HEK293 (cell line): Measurements from ENCODE around the gene BMP6.
A peak's percentile ranks its signal among the peaks of the same experiment; 100 is the strongest.

Experiments used
- CTCF ChIA-PET: fragments of 350-600 bp; formaldehyde crosslinking; extraction: SDS; loops from one replicate; lab custom pipeline; 2021; ENCODE audit warnings: antibody characterized with exemption; lab: Yijun Ruan, JAX
- POLR2A ChIA-PET: fragments of 300-600 bp; formaldehyde crosslinking; extraction: SDS; loops from one replicate; lab custom pipeline; 2020; ENCODE audit warnings: antibody characterized with exemption, inconsistent platforms; lab: Yijun Ruan, JAX
- H3K27ac ChIP-seq: fragments of 200-500 bp; sonication (Bioruptor generic); 2 replicates; pipeline ENCODE4 v1.5.1; 2014; ENCODE audit warnings: low read depth, low read length, control low read depth, inconsistent platforms; ENCODE audit errors: extremely low read depth
- H3K36me3 ChIP-seq, 2 experiments: fragments of 200-500 bp in 1 of 2; sonication (Bioruptor generic) in 1 of 2; 1 replicate in 1 of 2; 2 replicates in 1 of 2; pipeline ENCODE4 v1.5.1; 2014 to 2017; ENCODE audit warnings: inconsistent platforms in 2 of 2, low read length in 2 of 2; ENCODE audit not compliant: control insufficient read depth in 2 of 2, insufficient read depth in 1 of 2
- H3K4me1 ChIP-seq: fragments of 200-500 bp; sonication (Bioruptor generic); 2 replicates; pipeline ENCODE4 v1.5.1; 2014; ENCODE audit warnings: mild to moderate bottlenecking, low read length, inconsistent platforms; ENCODE audit not compliant: control insufficient read depth, insufficient read depth
- H3K4me3 ChIP-seq: 2 replicates; pipeline ENCODE4 v1.5.1; 2011; ENCODE audit warnings: low read depth, mild to moderate bottlenecking, control low read depth, low read length, moderate library complexity
- H3K9me3 ChIP-seq: fragments of 200-500 bp; sonication (Bioruptor generic); 2 replicates; pipeline ENCODE4 v1.5.1; 2014; ENCODE audit warnings: low read depth, low read length, inconsistent platforms; ENCODE audit not compliant: control insufficient read depth, insufficient read depth
- HOXA7 ChIP-seq: sonication (generic); formaldehyde crosslinking; IDR thresholded peaks from 2 replicates; pipeline ENCODE4 v1.8.1; 2022; ENCODE audit warnings: missing genetic modification reagents, borderline replicate concordance
- KLF1 ChIP-seq: fragments of 450-650 bp; formaldehyde crosslinking; IDR thresholded peaks from 2 replicates; pipeline ENCODE4 v1.5.1; 2016; ENCODE audit warnings: missing biosample characterization, missing genetic modification characterization
- PRDM1 ChIP-seq: fragments of 450-650 bp; formaldehyde crosslinking; IDR thresholded peaks from 2 replicates; pipeline ENCODE4; 2016; ENCODE audit warnings: missing biosample characterization, missing genetic modification characterization
- TRIM28 ChIP-seq: IDR thresholded peaks from 2 replicates; pipeline ENCODE4 v1.6.1; 2011; ENCODE audit warnings: low read length, control low read depth, borderline replicate concordance
- ZBTB7A ChIP-seq: fragments of 450-650 bp; formaldehyde crosslinking; IDR thresholded peaks from 2 replicates; pipeline ENCODE4 v1.5.1; 2016; ENCODE audit warnings: low read depth, missing biosample characterization, missing genetic modification characterization
- ZEB2 ChIP-seq: fragments of 450-650 bp; formaldehyde crosslinking; IDR thresholded peaks from 2 replicates; pipeline ENCODE4 v1.5.1; 2016; ENCODE audit warnings: missing biosample characterization, missing genetic modification characterization
- ZNF184 ChIP-seq: fragments of 450-650 bp; IDR thresholded peaks from 2 replicates; pipeline ENCODE4 v1.5.1; 2018; ENCODE audit warnings: missing biosample characterization, mild to moderate bottlenecking, missing genetic modification characterization
- ZNF19 ChIP-seq: fragments of 450-650 bp; formaldehyde crosslinking; IDR thresholded peaks from 2 replicates; pipeline ENCODE4; 2016; ENCODE audit warnings: missing biosample characterization, missing genetic modification characterization, low read depth
- ZNF211 ChIP-seq: fragments of 450-650 bp; formaldehyde crosslinking; IDR thresholded peaks from 2 replicates; pipeline ENCODE4 v1.5.1; 2016; ENCODE audit warnings: low read depth, missing biosample characterization, missing genetic modification characterization
- ZNF23 ChIP-seq: fragments of 450-650 bp; formaldehyde crosslinking; IDR thresholded peaks from 2 replicates; pipeline ENCODE4 v1.5.1; 2016; ENCODE audit warnings: missing biosample characterization, missing genetic modification characterization, borderline replicate concordance
- ZNF335 ChIP-seq: fragments of 450-650 bp; formaldehyde crosslinking; conservative IDR thresholded peaks from 2 replicates; pipeline ENCODE4 v1.5.1; 2016; ENCODE audit warnings: missing biosample characterization, missing genetic modification characterization
- ZNF776 ChIP-seq: fragments of 450-650 bp; formaldehyde crosslinking; IDR thresholded peaks from 2 replicates; pipeline ENCODE4 v1.5.0; 2017; ENCODE audit warnings: missing biosample characterization, missing genetic modification characterization, borderline replicate concordance
- TF ChIP-seq, protein P1 (sequence below): fragments of 450-650 bp; formaldehyde crosslinking; optimal IDR thresholded peaks from 2 replicates; pipeline ENCODE3; 2016; ENCODE audit warnings: missing biosample characterization, mild to moderate bottlenecking, missing genetic modification characterization
- TF ChIP-seq, protein P2 (sequence below): fragments of 450-650 bp; formaldehyde crosslinking; IDR thresholded peaks from 2 replicates; pipeline ENCODE4 v1.5.1; 2017; ENCODE audit warnings: missing biosample characterization, missing genetic modification characterization
- TF ChIP-seq, protein P3 (sequence below): fragments of 450-650 bp; formaldehyde crosslinking; conservative IDR thresholded peaks from 2 replicates; pipeline ENCODE4 v1.5.1; 2016; ENCODE audit warnings: low read depth, missing biosample characterization, missing genetic modification characterization
- TF ChIP-seq, protein P4 (sequence below): fragments of 450-650 bp; formaldehyde crosslinking; IDR thresholded peaks from 2 replicates; pipeline ENCODE4 v1.5.1; 2017; ENCODE audit warnings: missing biosample characterization, mild to moderate bottlenecking, missing genetic modification characterization, moderate library complexity

Gene BMP6

GRCh38 chr6:7819431-7820015, 93.6 kb downstream of the BMP6 start:
- Histone ChIP-seq H3K36me3 (no peaks in the 10 kb centered on the region), H3K27ac (no peak overlapping the region), H3K4me3 (no peak overlapping the region), H3K4me1 (no peaks in the 10 kb centered on the region), H3K9me3 (no peaks in the 10 kb centered on the region)
- CTCF ChIA-PET = interaction anchor here (0.9 to 1.4 kb wide), 2 partner anchors 93 to 96 kb away, joined by 3 to 4 read pairs; partner anchors contain the start of gene BMP6
- TF ChIP-seq, protein P1, sequence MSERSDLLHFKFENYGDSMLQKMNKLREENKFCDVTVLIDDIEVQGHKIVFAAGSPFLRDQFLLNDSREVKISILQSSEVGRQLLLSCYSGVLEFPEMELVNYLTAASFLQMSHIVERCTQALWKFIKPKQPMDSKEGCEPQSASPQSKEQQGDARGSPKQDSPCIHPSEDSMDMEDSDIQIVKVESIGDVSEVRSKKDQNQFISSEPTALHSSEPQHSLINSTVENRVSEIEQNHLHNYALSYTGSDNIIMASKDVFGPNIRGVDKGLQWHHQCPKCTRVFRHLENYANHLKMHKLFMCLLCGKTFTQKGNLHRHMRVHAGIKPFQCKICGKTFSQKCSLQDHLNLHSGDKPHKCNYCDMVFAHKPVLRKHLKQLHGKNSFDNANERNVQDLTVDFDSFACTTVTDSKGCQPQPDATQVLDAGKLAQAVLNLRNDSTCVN (tag by site-specific recombination) = no peak
- TF ChIP-seq, protein P2, sequence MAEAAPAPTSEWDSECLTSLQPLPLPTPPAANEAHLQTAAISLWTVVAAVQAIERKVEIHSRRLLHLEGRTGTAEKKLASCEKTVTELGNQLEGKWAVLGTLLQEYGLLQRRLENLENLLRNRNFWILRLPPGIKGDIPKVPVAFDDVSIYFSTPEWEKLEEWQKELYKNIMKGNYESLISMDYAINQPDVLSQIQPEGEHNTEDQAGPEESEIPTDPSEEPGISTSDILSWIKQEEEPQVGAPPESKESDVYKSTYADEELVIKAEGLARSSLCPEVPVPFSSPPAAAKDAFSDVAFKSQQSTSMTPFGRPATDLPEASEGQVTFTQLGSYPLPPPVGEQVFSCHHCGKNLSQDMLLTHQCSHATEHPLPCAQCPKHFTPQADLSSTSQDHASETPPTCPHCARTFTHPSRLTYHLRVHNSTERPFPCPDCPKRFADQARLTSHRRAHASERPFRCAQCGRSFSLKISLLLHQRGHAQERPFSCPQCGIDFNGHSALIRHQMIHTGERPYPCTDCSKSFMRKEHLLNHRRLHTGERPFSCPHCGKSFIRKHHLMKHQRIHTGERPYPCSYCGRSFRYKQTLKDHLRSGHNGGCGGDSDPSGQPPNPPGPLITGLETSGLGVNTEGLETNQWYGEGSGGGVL (tag by site-specific recombination) = no peak
- 0 out of 2 replicates have a peak, but pooled peaks have one; percentile 17 for TF ChIP-seq PRDM1
- no peak for TF ChIP-seq ZBTB7A (tag by site-specific recombination)
- TF ChIP-seq, protein P3, sequence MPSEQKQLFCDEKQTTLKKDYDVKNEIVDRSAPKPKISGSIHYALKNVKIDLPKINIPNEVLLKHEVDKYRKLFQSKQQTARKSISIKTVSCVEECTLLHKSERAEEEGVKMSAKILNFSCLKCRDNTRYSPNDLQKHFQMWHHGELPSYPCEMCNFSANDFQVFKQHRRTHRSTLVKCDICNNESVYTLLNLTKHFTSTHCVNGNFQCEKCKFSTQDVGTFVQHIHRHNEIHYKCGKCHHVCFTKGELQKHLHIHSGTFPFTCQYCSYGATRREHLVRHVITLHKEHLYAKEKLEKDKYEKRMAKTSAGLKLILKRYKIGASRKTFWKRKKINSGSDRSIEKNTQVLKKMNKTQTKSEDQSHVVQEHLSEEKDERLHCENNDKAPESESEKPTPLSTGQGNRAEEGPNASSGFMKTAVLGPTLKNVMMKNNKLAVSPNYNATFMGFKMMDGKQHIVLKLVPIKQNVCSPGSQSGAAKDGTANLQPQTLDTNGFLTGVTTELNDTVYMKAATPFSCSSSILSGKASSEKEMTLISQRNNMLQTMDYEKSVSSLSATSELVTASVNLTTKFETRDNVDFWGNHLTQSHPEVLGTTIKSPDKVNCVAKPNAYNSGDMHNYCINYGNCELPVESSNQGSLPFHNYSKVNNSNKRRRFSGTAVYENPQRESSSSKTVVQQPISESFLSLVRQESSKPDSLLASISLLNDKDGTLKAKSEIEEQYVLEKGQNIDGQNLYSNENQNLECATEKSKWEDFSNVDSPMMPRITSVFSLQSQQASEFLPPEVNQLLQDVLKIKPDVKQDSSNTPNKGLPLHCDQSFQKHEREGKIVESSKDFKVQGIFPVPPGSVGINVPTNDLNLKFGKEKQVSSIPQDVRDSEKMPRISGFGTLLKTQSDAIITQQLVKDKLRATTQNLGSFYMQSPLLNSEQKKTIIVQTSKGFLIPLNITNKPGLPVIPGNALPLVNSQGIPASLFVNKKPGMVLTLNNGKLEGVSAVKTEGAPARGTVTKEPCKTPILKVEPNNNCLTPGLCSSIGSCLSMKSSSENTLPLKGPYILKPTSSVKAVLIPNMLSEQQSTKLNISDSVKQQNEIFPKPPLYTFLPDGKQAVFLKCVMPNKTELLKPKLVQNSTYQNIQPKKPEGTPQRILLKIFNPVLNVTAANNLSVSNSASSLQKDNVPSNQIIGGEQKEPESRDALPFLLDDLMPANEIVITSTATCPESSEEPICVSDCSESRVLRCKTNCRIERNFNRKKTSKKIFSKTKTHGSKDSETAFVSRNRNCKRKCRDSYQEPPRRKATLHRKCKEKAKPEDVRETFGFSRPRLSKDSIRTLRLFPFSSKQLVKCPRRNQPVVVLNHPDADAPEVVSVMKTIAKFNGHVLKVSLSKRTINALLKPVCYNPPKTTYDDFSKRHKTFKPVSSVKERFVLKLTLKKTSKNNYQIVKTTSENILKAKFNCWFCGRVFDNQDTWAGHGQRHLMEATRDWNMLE (tag by site-specific recombination) = no peak
- TF ChIP-seq ZEB2 (tag by site-specific recombination) = no peak
- TF ChIP-seq ZNF776 (tag by site-specific recombination) = no peak
- TF ChIP-seq TRIM28 = no peak
- TF ChIP-seq ZNF184 (tag by site-specific recombination) = no peak
- TF ChIP-seq ZNF19 (tag by site-specific recombination) = no peak
- TF ChIP-seq ZNF23 (tag by site-specific recombination) = no peak
- no peak for TF ChIP-seq ZNF335
- TF ChIP-seq ZNF211 (tag by site-specific recombination) = no peak
- TF ChIP-seq HOXA7 (CRISPR knock-in tag) = no peak
- TF ChIP-seq, protein P4, sequence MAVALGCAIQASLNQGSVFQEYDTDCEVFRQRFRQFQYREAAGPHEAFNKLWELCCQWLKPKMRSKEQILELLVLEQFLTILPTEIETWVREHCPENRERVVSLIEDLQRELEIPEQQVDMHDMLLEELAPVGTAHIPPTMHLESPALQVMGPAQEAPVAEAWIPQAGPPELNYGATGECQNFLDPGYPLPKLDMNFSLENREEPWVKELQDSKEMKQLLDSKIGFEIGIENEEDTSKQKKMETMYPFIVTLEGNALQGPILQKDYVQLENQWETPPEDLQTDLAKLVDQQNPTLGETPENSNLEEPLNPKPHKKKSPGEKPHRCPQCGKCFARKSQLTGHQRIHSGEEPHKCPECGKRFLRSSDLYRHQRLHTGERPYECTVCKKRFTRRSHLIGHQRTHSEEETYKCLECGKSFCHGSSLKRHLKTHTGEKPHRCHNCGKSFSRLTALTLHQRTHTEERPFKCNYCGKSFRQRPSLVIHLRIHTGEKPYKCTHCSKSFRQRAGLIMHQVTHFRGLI (tag by site-specific recombination) = peak; percentile 48; the same call in 1 of the 2 replicates
- no peak for TF ChIP-seq KLF1 (tag by site-specific recombination)
- POLR2A ChIA-PET = no interaction called here
